Fibroblast of lung (primary cell): ENCODE results near the gene RUNX2. TPM values are rescaled to one million over a fixed set of nuclear protein-coding genes. Genes with fewer than 3 reads are reported as not detected.

ENCODE experiments used
- DNase-seq, 2 donors: peaks; one replicate each; pipeline versions ENCODE4 v3.0.0 to v3.0.0-alpha.2; 2010; ENCODE audit warnings: low read depth in 2 of 2
- H2AFZ ChIP-seq: 2 replicates; pipeline ENCODE4 v1.5.1; 2012; ENCODE audit warnings: low read length, control low read depth, inconsistent platforms
- H3K27ac ChIP-seq: 2 replicates; pipeline ENCODE4 v1.5.1; 2011; ENCODE audit warnings: low read length, control low read depth; ENCODE audit not compliant: insufficient read depth
- H3K27me3 ChIP-seq: 2 replicates; pipeline ENCODE4 v1.5.1; 2011; ENCODE audit warnings: mild to moderate bottlenecking, low read length; ENCODE audit not compliant: control insufficient read depth, insufficient read depth
- H3K36me3 ChIP-seq: 2 replicates; pipeline ENCODE4 v1.5.1; 2011; ENCODE audit warnings: low read length; ENCODE audit not compliant: control insufficient read depth, insufficient read depth
- H3K4me1 ChIP-seq: 2 replicates; pipeline ENCODE4 v1.5.1; 2011; ENCODE audit warnings: low read length; ENCODE audit not compliant: control insufficient read depth, insufficient read depth; ENCODE audit errors: extremely low read depth
- H3K4me2 ChIP-seq: 2 replicates; pipeline ENCODE4 v1.5.1; 2011; ENCODE audit warnings: low read length, control low read depth; ENCODE audit not compliant: insufficient read depth; ENCODE audit errors: extremely low read depth
- H3K4me3 ChIP-seq, 4 experiments: fragments of 200-600 bp in 1 of 4; sonication (generic) in 1 of 4; replicated peaks in 1 of 4; 2 replicates each; pipeline ENCODE4 v1.5.1; 2011 to 2016; ENCODE audit warnings: low read length in 4 of 4, low read depth in 3 of 4, mild to moderate bottlenecking in 3 of 4, control low read depth in 2 of 4, inconsistent platforms in 1 of 4, mixed read lengths in 1 of 4; ENCODE audit not compliant: insufficient read depth in 1 of 4; ENCODE audit errors: control extremely low read depth in 1 of 4
- H3K79me2 ChIP-seq: 2 replicates; pipeline ENCODE4 v1.5.1; 2012; ENCODE audit warnings: mild to moderate bottlenecking, low read length, inconsistent platforms; ENCODE audit not compliant: control insufficient read depth, insufficient read depth
- H3K9ac ChIP-seq: 2 replicates; pipeline ENCODE4 v1.5.1; 2011; ENCODE audit warnings: mild to moderate bottlenecking, low read length, control low read depth; ENCODE audit not compliant: insufficient read depth
- H3K9me3 ChIP-seq: 2 replicates; pipeline ENCODE4 v1.5.1; 2012; ENCODE audit warnings: low read depth, low read length; ENCODE audit not compliant: control insufficient read depth, insufficient read depth
- H4K20me1 ChIP-seq: 2 replicates; pipeline ENCODE4 v1.5.1; 2011; ENCODE audit warnings: low read length; ENCODE audit not compliant: control insufficient read depth, insufficient read depth; ENCODE audit errors: extremely low read depth
- EZH2 ChIP-seq: IDR thresholded peaks from 2 replicates; pipeline ENCODE4 v1.5.1; 2012; ENCODE audit warnings: low read length, control low read depth, mild to moderate bottlenecking; ENCODE audit errors: missing control alignments
- polyA plus RNA-seq, 2 donors: library from polyadenylated mRNA; depleted of rRNA in 1 of 2; stranded (reverse) in 1 of 2; unstranded in 1 of 2; fragments of >200 nt; gene quantifications; 2 replicates each; pipeline ENCODE4 v1.2.1, GENCODE V29; 2011 to 2012; ENCODE audit warnings: missing spikeins in 1 of 2
- total RNA-seq: library from RNA; depleted of rRNA; stranded (reverse); fragments of >200 nt; gene quantifications from 2 replicates; pipeline ENCODE4 v1.2.1, GENCODE V29; 2014
- TF ChIP-seq, protein P1 (sequence below), 2 donors: IDR thresholded peaks in 1 of 2; conservative IDR thresholded peaks in 1 of 2; 1 replicate in 1 of 2; 2 replicates in 1 of 2; pipeline ENCODE4 v1.5.1; 2011 to 2012; ENCODE audit warnings: low read length in 2 of 2, control low read depth in 1 of 2, inconsistent platforms in 1 of 2, low read depth in 1 of 2, mild to moderate bottlenecking in 1 of 2

The RUNX2 gene
- total and polyA plus RNA-seq, 2 donors (not counting 1 experiment from before 2014, with no cell fraction given) = 2.5 to 4.5 TPM

DNA sequence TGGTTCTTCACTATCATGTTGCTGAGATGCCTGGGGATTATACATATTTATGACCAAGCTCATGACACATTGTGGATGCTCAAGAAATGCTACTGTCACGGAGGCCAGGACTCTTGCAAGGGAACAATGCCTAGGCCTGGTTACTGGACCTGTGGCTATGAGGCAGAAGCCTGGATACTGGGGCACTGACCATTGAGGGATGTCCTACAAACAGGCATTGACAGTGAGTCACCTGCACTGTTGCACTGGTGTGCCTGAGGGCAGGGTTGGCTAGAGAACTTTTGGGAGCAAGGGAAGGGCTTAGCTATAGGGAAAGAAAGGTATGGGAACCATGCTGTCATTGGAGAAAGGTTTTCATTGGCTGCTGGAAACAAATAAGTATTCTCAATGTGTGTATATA is 362.7 kb downstream of the RUNX2 start:
- Histone ChIP-seq H3K79me2 (no peaks in the 10 kb centered on the region), H2AFZ (no peak overlapping the region), H3K9me3 (no peaks in the 10 kb centered on the region), H3K27ac (no peak overlapping the region), H3K4me3 (no peak overlapping the region), H3K9ac (no peak overlapping the region), H3K27me3 (no peaks in the 10 kb centered on the region), H3K4me2 (no peak overlapping the region), H4K20me1 (no peaks in the 10 kb centered on the region), H3K36me3 (no peaks in the 10 kb centered on the region), H3K4me1 (no peaks in the 10 kb centered on the region)
- no peak for DNase-seq
- TF ChIP-seq, protein P1, sequence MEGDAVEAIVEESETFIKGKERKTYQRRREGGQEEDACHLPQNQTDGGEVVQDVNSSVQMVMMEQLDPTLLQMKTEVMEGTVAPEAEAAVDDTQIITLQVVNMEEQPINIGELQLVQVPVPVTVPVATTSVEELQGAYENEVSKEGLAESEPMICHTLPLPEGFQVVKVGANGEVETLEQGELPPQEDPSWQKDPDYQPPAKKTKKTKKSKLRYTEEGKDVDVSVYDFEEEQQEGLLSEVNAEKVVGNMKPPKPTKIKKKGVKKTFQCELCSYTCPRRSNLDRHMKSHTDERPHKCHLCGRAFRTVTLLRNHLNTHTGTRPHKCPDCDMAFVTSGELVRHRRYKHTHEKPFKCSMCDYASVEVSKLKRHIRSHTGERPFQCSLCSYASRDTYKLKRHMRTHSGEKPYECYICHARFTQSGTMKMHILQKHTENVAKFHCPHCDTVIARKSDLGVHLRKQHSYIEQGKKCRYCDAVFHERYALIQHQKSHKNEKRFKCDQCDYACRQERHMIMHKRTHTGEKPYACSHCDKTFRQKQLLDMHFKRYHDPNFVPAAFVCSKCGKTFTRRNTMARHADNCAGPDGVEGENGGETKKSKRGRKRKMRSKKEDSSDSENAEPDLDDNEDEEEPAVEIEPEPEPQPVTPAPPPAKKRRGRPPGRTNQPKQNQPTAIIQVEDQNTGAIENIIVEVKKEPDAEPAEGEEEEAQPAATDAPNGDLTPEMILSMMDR (conservative IDR thresholded peaks at IDR 0.05 in 1 of 2, IDR thresholded peaks at IDR 0.05 in 1 of 2; ENCODE audit: low read depth in 1 of 2, low read length in 2 of 2) = no peak
- no peak for TF ChIP-seq EZH2

DNA sequence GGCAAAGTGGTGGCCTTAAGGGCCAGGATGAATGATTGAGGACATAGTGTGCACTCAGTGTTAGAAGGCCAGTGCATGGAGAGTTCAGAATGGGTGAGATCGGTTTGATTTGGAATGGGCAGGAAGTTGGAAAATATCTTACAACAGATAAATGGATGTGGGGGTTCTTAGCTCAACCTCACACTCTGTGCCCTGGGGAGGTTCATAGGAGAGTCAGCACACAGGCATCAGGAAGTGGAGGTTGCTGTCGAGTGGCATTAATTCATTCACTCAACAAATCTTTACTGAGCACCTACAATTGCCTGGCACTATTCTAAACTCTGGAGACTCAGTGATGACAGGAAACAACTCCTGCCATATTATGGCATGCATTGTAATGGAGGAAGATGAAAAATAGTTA is 363.3 kb downstream of the RUNX2 start:
- no peak for DNase-seq
- TF ChIP-seq EZH2 = no peak
- TF ChIP-seq, protein P1 (conservative IDR thresholded peaks at IDR 0.05 in 1 of 2, IDR thresholded peaks at IDR 0.05 in 1 of 2; ENCODE audit: low read depth in 1 of 2, low read length in 2 of 2) = no peak
- no peaks in the 10 kb centered on the region for H3K9me3 ChIP-seq
- H3K27me3 ChIP-seq = no peaks in the 10 kb centered on the region
- H3K4me1 ChIP-seq = no peaks in the 10 kb centered on the region
- H3K79me2 ChIP-seq = no peaks in the 10 kb centered on the region
- H4K20me1 ChIP-seq = no peaks in the 10 kb centered on the region
- no peak overlapping the region for H3K9ac ChIP-seq
- H3K36me3 ChIP-seq = no peaks in the 10 kb centered on the region
- no peak overlapping the region for H3K4me3 ChIP-seq
- no peak overlapping the region for H3K27ac ChIP-seq
- no peak overlapping the region for H3K4me2 ChIP-seq
- no peak overlapping the region for H2AFZ ChIP-seq

DNA sequence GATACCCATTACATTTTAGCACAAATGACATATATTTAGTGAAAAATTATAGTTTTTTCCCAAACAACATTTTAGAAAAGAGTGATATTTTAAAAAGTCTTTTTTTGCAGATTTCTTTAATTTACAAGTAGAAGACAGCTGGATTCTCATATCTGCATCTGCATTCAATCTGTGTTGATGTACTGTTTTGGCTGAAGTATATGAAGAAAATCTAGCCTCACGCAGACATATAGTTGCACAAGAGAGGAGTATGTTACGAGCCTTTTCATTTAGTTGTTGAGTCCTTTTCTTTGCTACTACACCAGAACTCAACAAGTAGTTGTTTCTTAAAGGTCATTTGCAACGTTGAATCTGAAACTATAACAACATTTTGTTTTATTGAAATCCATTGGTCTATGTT is 363.9 kb downstream of the RUNX2 start:
- TF ChIP-seq, protein P1 (conservative IDR thresholded peaks at IDR 0.05 in 1 of 2, IDR thresholded peaks at IDR 0.05 in 1 of 2; ENCODE audit: low read depth in 1 of 2, low read length in 2 of 2) = no peak
- TF ChIP-seq EZH2 = no peak
- H3K27ac ChIP-seq = no peak overlapping the region
- H2AFZ ChIP-seq = no peak overlapping the region
- no peaks in the 10 kb centered on the region for H3K27me3 ChIP-seq
- no peak overlapping the region for H3K4me2 ChIP-seq
- no peaks in the 10 kb centered on the region for H3K36me3 ChIP-seq
- no peak for DNase-seq
- H3K4me1 ChIP-seq = peaks cover 4% of the 10 kb centered on the region
- no peaks in the 10 kb centered on the region for H4K20me1 ChIP-seq
- no peak overlapping the region for H3K9ac ChIP-seq
- H3K79me2 ChIP-seq = no peaks in the 10 kb centered on the region
- no peak overlapping the region for H3K4me3 ChIP-seq
- no peaks in the 10 kb centered on the region for H3K9me3 ChIP-seq
